ENCODE data around the gene TSPAN9. TPM values are rescaled to one million over a fixed set of nuclear protein-coding genes. Genes with fewer than 3 reads are reported as not detected.

Gene TSPAN9
- total RNA-seq, 1 experiment from 2014 or later, result 13.2 TPM

DNA sequence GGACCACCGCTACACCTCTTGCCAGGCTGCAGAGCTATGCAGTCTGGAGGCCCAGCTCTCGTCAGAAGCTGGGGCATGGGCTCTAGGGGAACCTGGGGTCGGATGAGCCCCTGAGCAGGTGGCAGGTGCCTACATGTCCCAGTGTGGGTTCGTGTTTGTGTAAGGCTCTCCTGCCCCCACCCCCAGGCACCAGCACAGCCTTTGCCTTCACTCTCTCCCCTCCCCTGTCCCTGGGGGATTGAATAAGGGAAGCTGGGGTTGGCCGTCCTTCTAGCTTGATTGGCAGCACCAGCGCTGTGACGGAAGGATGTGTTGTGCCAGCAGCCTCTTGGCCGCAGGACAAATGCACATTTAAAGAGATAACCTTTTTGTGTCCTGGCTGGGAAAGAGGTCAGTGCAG lies 34.8 kb upstream of the TSPAN9 start:
- intact Hi-C loops (cut with micrococcal nuclease), result loop anchor here (5.0 kb wide), 1 partner anchor 300 kb away; no protein-coding TSS in a partner anchor
- Histone ChIP-seq H3K4me3 (replicated peaks in 1 of 2; ENCODE audit: low read depth in 1 of 2, low read length in 2 of 2) (no peak overlapping the region), H3K79me2 (ENCODE audit: insufficient read depth, low read length) (no peaks in the 10 kb centered on the region), H3K9me3 (ENCODE audit: control insufficient read depth in 1 of 2, insufficient read depth in 1 of 2, low read depth in 1 of 2, low read length in 2 of 2) (no peaks in the 10 kb centered on the region), H3K27me3 (ENCODE audit: insufficient read depth, low read length) (no peaks in the 10 kb centered on the region), H3K9ac (ENCODE audit: low read length) (no peak overlapping the region), H4K20me1 (ENCODE audit: insufficient read depth) (no peaks in the 10 kb centered on the region), H3K4me2 (ENCODE audit: low read length) (no peak overlapping the region), H3K4me1 (ENCODE audit: control insufficient read depth in 1 of 2, insufficient read depth in 2 of 2, low read length in 2 of 2) (peaks cover 0 to 8% of the 10 kb centered on the region in 2 experiments; a peak in 2 of 4 replicates), H2AFZ (ENCODE audit: low read depth, low read length, poor library complexity, severe bottlenecking) (no peak overlapping the region), H3K36me3 (ENCODE audit: control insufficient read depth in 1 of 2, insufficient read depth in 2 of 2, low read length in 2 of 2) (peaks cover 4 to 23% of the 10 kb centered on the region in 2 experiments; a peak in 2 of 4 replicates), H3K27ac (ENCODE audit: low read depth, low read length) (no peak overlapping the region), H3K9me2 (ENCODE audit: insufficient read depth) (no peaks in the 10 kb centered on the region)
- no peak for ATAC-seq
- BruUV-seq (replicated peaks), result no TSS peak
- ChIA-PET POLR2A (no interaction called here), CTCF (interaction anchor here (1.3 to 1.7 kb wide), 6 partner anchors 8 to 303 kb away, joined by 4 to 10 read pairs (median 9); no protein-coding TSS in a partner anchor), RAD21 (ENCODE audit: low non-redundant PET in 1 of 2, low total read pairs in 2 of 2, uncharacterized antibody in 2 of 2, unreplicated experiment in 2 of 2) (interaction anchor here in 1 of 2 experiments (0.6 to 1.8 kb wide), 2 partner anchors 62 to 157 kb away, joined by 3 to 7 read pairs; no protein-coding TSS in a partner anchor)
- DNase-seq (ENCODE audit: low read depth, low spot score), result no peak
- TF ChIP-seq, protein P1, sequence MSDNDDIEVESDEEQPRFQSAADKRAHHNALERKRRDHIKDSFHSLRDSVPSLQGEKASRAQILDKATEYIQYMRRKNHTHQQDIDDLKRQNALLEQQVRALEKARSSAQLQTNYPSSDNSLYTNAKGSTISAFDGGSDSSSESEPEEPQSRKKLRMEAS (IDR thresholded peaks at IDR 0.05), result no peak
- TF ChIP-seq YY1 (IDR thresholded peaks at IDR 0.05; ENCODE audit: extremely low read depth, insufficient replicate concordance, low read depth, low read length) (no peak), ZNF274 (IDR thresholded peaks at IDR 0.05; ENCODE audit: low read depth, low read length) (no peak), RAD21 (IDR thresholded peaks at IDR 0.05; ENCODE audit: low read depth) (no peak), FOSL1 (IDR thresholded peaks at IDR 0.05; ENCODE audit: low read depth) (no peak), TCF7L2 (IDR thresholded peaks at IDR 0.05; ENCODE audit: borderline replicate concordance, extremely low read depth, insufficient read depth, insufficient read length) (no peak), ZFX (IDR thresholded peaks at IDR 0.05) (no peak), SRF (IDR thresholded peaks at IDR 0.05; ENCODE audit: low read depth) (no peak), CEBPB (IDR thresholded peaks at IDR 0.05; ENCODE audit: low read depth) (no peak), POLR2AphosphoS5 (IDR thresholded peaks at IDR 0.05; ENCODE audit: low read depth, low read length) (no peak), EGR1 (IDR thresholded peaks at IDR 0.05; ENCODE audit: low read depth) (no peak), CBX3 (IDR thresholded peaks at IDR 0.05; ENCODE audit: low read depth) (no peak), SP1 (IDR thresholded peaks at IDR 0.05; ENCODE audit: low read depth) (no peak), EZH2phosphoT487 (IDR thresholded peaks at IDR 0.05; ENCODE audit: borderline replicate concordance) (no peak), ELF1 (IDR thresholded peaks at IDR 0.05; ENCODE audit: borderline replicate concordance, low read depth) (no peak), POLR2A (IDR thresholded peaks at IDR 0.05; ENCODE audit: borderline replicate concordance, extremely low read depth, insufficient read depth, insufficient read length) (no peak)
- TF ChIP-seq, protein P2, sequence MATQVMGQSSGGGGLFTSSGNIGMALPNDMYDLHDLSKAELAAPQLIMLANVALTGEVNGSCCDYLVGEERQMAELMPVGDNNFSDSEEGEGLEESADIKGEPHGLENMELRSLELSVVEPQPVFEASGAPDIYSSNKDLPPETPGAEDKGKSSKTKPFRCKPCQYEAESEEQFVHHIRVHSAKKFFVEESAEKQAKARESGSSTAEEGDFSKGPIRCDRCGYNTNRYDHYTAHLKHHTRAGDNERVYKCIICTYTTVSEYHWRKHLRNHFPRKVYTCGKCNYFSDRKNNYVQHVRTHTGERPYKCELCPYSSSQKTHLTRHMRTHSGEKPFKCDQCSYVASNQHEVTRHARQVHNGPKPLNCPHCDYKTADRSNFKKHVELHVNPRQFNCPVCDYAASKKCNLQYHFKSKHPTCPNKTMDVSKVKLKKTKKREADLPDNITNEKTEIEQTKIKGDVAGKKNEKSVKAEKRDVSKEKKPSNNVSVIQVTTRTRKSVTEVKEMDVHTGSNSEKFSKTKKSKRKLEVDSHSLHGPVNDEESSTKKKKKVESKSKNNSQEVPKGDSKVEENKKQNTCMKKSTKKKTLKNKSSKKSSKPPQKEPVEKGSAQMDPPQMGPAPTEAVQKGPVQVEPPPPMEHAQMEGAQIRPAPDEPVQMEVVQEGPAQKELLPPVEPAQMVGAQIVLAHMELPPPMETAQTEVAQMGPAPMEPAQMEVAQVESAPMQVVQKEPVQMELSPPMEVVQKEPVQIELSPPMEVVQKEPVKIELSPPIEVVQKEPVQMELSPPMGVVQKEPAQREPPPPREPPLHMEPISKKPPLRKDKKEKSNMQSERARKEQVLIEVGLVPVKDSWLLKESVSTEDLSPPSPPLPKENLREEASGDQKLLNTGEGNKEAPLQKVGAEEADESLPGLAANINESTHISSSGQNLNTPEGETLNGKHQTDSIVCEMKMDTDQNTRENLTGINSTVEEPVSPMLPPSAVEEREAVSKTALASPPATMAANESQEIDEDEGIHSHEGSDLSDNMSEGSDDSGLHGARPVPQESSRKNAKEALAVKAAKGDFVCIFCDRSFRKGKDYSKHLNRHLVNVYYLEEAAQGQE (IDR thresholded peaks at IDR 0.05; ENCODE audit: low read depth), result no peak
- TF ChIP-seq, protein P3, sequence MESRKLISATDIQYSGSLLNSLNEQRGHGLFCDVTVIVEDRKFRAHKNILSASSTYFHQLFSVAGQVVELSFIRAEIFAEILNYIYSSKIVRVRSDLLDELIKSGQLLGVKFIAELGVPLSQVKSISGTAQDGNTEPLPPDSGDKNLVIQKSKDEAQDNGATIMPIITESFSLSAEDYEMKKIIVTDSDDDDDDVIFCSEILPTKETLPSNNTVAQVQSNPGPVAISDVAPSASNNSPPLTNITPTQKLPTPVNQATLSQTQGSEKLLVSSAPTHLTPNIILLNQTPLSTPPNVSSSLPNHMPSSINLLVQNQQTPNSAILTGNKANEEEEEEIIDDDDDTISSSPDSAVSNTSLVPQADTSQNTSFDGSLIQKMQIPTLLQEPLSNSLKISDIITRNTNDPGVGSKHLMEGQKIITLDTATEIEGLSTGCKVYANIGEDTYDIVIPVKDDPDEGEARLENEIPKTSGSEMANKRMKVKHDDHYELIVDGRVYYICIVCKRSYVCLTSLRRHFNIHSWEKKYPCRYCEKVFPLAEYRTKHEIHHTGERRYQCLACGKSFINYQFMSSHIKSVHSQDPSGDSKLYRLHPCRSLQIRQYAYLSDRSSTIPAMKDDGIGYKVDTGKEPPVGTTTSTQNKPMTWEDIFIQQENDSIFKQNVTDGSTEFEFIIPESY (IDR thresholded peaks at IDR 0.05; ENCODE audit: extremely low read depth, insufficient replicate concordance, low read length), result no peak
- TF ChIP-seq, protein P4, sequence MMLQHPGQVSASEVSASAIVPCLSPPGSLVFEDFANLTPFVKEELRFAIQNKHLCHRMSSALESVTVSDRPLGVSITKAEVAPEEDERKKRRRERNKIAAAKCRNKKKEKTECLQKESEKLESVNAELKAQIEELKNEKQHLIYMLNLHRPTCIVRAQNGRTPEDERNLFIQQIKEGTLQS (IDR thresholded peaks at IDR 0.05), result no peak
- TF ChIP-seq, protein P5, sequence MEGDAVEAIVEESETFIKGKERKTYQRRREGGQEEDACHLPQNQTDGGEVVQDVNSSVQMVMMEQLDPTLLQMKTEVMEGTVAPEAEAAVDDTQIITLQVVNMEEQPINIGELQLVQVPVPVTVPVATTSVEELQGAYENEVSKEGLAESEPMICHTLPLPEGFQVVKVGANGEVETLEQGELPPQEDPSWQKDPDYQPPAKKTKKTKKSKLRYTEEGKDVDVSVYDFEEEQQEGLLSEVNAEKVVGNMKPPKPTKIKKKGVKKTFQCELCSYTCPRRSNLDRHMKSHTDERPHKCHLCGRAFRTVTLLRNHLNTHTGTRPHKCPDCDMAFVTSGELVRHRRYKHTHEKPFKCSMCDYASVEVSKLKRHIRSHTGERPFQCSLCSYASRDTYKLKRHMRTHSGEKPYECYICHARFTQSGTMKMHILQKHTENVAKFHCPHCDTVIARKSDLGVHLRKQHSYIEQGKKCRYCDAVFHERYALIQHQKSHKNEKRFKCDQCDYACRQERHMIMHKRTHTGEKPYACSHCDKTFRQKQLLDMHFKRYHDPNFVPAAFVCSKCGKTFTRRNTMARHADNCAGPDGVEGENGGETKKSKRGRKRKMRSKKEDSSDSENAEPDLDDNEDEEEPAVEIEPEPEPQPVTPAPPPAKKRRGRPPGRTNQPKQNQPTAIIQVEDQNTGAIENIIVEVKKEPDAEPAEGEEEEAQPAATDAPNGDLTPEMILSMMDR (IDR thresholded peaks at IDR 0.05 in 2 of 3, conservative IDR thresholded peaks at IDR 0.05 in 1 of 3; ENCODE audit: borderline replicate concordance in 1 of 3, insufficient read depth in 1 of 3, low read depth in 2 of 3, low read length in 2 of 3), result no peak

Measured in HCT116 (cell line).